ENCODE data around the gene FOXS1.

The FOXS1 gene

DNA sequence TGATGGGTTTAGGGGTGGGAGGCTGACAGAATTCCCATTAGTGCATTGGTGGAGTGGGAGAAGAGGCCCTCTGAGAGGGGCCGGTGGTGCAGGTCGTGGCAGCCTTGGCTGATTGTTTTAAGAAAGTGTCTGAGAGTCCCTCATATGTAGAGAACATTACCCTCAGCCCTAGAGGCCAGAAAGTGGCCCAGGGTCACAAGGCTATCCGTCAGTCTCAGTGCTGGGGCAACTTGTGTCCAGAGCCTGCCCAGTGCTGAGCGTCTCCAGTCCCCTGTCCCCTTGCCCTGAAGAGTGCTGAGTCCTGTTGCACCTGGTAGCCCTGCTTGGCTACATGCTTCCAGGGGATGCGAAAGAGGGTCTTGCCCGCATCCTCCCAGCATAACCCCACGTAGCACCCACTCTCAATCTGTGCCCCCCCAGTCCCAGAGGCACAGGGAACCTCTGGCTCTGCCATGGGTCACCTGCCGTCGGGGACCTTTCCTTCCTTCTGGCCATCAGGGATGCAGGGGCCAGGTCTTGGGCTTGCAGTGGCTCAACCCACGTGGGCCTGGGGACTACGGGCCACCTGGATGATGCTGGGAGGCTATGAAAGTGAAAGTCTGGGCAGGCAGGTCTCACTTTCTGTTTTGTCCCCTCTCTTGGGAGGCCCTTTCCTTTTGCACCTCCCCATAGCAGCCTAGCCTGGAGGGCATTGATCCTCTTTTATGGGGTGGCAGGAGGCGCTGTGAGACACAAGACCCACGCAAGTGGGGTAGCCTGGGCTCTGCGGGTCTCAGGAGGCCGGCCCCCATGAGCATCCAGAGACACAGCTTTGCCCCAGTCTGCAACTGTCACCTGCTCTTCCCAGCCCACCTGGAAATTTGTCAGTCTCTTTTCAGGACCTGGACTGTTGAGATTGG lies 12.7 kb upstream of the FOXS1 start:
- no peak for TF ChIP-seq CTCF (conservative IDR thresholded peaks at IDR 0.05; ENCODE audit: control insufficient read depth, insufficient read depth, low read depth, low read length)
- no peak overlapping the region for H3K4me3 ChIP-seq (ENCODE audit: control insufficient read depth, low read depth, low read length)
- no peak for DNase-seq (ENCODE audit: low read depth)

- no peak overlapping the region for H3K4me3 ChIP-seq (ENCODE audit: control insufficient read depth, low read depth, low read length)
- TF ChIP-seq CTCF (conservative IDR thresholded peaks at IDR 0.05; ENCODE audit: control insufficient read depth, insufficient read depth, low read depth, low read length): no peak
These were observed 11.1 kb upstream of the FOXS1 start for GRCh38 chr20:31856516-31856915.

DNA sequence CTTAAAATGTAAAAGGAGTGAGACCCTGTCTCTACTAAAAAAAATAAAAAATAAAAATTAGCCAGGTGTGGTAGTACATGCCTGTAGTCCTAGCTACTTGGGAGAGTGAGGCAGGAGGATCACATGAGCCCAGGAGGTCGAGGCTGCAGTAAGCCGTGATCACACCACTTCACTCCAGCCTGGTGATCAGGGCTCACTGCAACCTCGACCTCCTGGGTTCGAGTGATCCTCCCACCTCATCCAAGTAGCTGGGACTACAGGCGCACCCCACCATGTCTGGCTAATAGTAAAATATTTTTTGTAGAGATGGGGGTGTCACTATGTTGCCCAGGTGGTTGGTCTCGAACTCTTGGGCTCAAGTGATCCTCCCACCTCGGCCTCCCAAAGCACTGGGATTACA lies 8.1 kb upstream of the FOXS1 start:
- DNase-seq (ENCODE audit: low read depth): no peak
- H3K4me3 ChIP-seq (ENCODE audit: control insufficient read depth, low read depth, low read length): no peak overlapping the region
- no peak for TF ChIP-seq CTCF (conservative IDR thresholded peaks at IDR 0.05; ENCODE audit: control insufficient read depth, insufficient read depth, low read depth, low read length)

More at GRCh38 chr20:31856516-31856915, 11.1 kb upstream of the FOXS1 start:
- DNase-seq (ENCODE audit: low read depth): no peak

DNA sequence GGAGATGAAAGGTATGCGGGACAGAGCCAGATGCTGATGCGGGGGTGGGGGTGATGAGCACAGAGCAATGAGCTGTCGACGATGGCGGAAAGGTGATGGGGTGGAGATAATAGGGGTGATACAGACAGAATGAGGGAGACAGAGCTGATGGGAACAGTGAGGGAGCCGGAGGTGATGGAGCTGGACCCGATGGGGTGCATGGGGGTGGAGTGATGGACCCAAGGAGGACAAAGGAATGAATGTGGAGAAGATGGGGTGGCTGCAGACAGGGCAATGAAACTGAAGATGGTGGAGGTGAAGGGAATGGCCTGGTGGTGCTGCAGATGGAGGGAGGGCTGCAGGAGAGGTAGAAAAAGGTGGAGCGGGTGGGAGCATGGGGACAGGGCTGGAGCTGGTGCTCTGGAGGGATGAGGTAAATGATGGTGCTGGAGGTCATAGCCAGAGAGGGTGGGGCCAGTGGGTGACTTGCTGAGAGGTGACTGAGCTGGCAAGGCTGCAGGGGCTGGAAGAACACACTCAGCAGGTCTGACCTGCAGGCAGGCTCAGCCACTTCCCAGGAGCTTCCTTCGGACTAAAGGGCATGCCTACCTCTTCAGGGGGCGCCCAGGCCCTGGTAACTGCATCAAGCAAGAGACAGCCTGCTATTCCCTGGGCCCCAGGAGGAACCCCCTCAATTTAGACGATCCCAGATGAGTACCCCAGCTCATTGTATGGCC lies 6.0 kb upstream of the FOXS1 start:
- no peak for DNase-seq (ENCODE audit: low read depth)
- H3K4me3 ChIP-seq (ENCODE audit: control insufficient read depth, low read depth, low read length): no peak overlapping the region
- no peak for TF ChIP-seq CTCF (conservative IDR thresholded peaks at IDR 0.05; ENCODE audit: control insufficient read depth, insufficient read depth, low read depth, low read length)

DNA sequence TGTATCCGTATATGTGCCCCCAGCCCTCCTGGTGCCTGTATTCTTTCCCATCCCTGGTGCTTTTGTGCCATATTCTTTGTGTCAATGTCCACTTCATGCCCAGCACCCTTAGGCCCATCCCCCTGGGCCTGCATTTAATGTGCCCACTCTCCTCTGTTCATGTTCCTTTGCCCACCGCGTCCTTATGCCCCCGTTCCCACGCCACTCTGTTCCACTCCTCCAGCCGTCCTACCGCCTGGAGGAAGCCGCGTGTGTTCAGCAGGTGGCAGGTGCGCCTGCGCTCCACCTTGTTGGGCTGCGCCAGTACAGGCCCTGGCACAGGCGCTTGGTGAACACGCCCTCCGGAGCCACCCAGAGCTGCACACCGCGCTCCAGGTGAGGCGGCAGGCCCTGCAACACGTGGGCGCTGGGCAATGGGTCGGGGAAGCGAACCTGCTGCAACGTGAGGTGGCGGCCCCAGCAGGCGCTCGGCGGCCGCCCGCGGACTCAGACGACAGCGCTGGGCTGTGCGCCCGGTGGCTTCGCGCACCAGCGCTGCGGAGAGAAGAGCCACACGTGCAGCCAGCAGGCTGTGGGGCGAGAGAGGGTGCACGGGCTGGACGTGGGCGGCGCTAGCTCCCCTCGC lies 4.0 kb upstream of the FOXS1 start:
- no peak for TF ChIP-seq CTCF (conservative IDR thresholded peaks at IDR 0.05; ENCODE audit: control insufficient read depth, insufficient read depth, low read depth, low read length)
- no peak for DNase-seq (ENCODE audit: low read depth)
- H3K4me3 ChIP-seq (ENCODE audit: control insufficient read depth, low read depth, low read length): no peak overlapping the region

- DNase-seq (ENCODE audit: low read depth): no peak
- H3K4me3 ChIP-seq (ENCODE audit: control insufficient read depth, low read depth, low read length): no peak overlapping the region
- no peak for TF ChIP-seq CTCF (conservative IDR thresholded peaks at IDR 0.05; ENCODE audit: control insufficient read depth, insufficient read depth, low read depth, low read length)
These were observed 2.9 kb upstream of the FOXS1 start for GRCh38 chr20:31848088-31848999.
